H9 (cell line): ENCODE results near the gene TMSB15B. TPM values are rescaled to one million over a fixed set of nuclear protein-coding genes. Genes with fewer than 3 reads are reported as not detected.

Source experiments
- DNase-seq: peaks from one replicate; pipeline ENCODE4 v3.0.0-alpha.2; 2017
- H2AFZ ChIP-seq: one replicate; pipeline ENCODE4 v1.6.1; 2013; ENCODE audit warnings: mild to moderate bottlenecking, low read length, control low read depth, moderate library complexity
- H2AK5ac ChIP-seq: 2 replicates; pipeline ENCODE4 v1.6.1; 2013; ENCODE audit warnings: low read length, control low read depth, mixed read lengths; ENCODE audit not compliant: insufficient read length
- H2BK120ac ChIP-seq: one replicate; pipeline ENCODE4 v1.6.1; 2013; ENCODE audit warnings: low read depth, mild to moderate bottlenecking, low read length, control low read depth, inconsistent platforms; ENCODE audit not compliant: poor library complexity, severe bottlenecking
- H2BK12ac ChIP-seq: 2 replicates; pipeline ENCODE4 v1.6.1; 2013; ENCODE audit warnings: low read length, control low read depth, mixed read lengths, low read depth; ENCODE audit not compliant: insufficient read length
- H2BK15ac ChIP-seq: 2 replicates; pipeline ENCODE4 v1.6.1; 2013; ENCODE audit warnings: low read depth, low read length, control low read depth
- H2BK20ac ChIP-seq: one replicate; pipeline ENCODE4 v1.6.1; 2013; ENCODE audit warnings: low read depth, mild to moderate bottlenecking, low read length, control low read depth, inconsistent platforms; ENCODE audit not compliant: poor library complexity, severe bottlenecking
- H2BK5ac ChIP-seq: 2 replicates; pipeline ENCODE4 v1.6.1; 2013; ENCODE audit warnings: low read length, control low read depth, mixed read lengths; ENCODE audit not compliant: insufficient read length
- H3K14ac ChIP-seq: 2 replicates; pipeline ENCODE4 v1.6.1; 2013; ENCODE audit warnings: low read length, control low read depth; ENCODE audit not compliant: insufficient read depth
- H3K18ac ChIP-seq: 2 replicates; pipeline ENCODE4 v1.6.1; 2013; ENCODE audit warnings: low read depth, mild to moderate bottlenecking, mixed read lengths, low read length, control low read depth; ENCODE audit not compliant: insufficient read length
- H3K23ac ChIP-seq: 2 replicates; pipeline ENCODE4 v1.6.1; 2013; ENCODE audit warnings: low read length, control low read depth, mixed read lengths, low read depth; ENCODE audit not compliant: insufficient read length
- H3K23me2 ChIP-seq: 2 replicates; pipeline ENCODE4 v1.6.1; 2013; ENCODE audit warnings: low read depth, mild to moderate bottlenecking, mixed read lengths, low read length, control low read depth; ENCODE audit not compliant: insufficient read length, poor library complexity, severe bottlenecking
- H3K27ac ChIP-seq: 2 replicates; pipeline ENCODE4 v1.5.1; 2013; ENCODE audit warnings: low read length, control low read depth, mixed read lengths, low read depth; ENCODE audit not compliant: insufficient read length
- H3K27me3 ChIP-seq: 2 replicates; pipeline ENCODE4 v1.6.1; 2013; ENCODE audit warnings: low read length, control low read depth, inconsistent platforms; ENCODE audit not compliant: insufficient read depth
- H3K4ac ChIP-seq: 2 replicates; pipeline ENCODE4 v1.6.1; 2013; ENCODE audit warnings: low read depth, mild to moderate bottlenecking, control low read depth, inconsistent platforms, low read length, moderate library complexity
- H3K4me1 ChIP-seq: 2 replicates; pipeline ENCODE4 v1.6.1; 2013; ENCODE audit warnings: low read length, control low read depth, inconsistent platforms; ENCODE audit not compliant: insufficient read depth
- H3K4me2 ChIP-seq: 2 replicates; pipeline ENCODE4 v1.6.1; 2013; ENCODE audit warnings: low read length, control low read depth, mixed read lengths; ENCODE audit not compliant: insufficient read length, insufficient read depth
- H3K56ac ChIP-seq: 2 replicates; pipeline ENCODE4 v1.6.1; 2013; ENCODE audit warnings: low read depth, mild to moderate bottlenecking, mixed read lengths, low read length, control low read depth; ENCODE audit not compliant: insufficient read length
- H3K79me1 ChIP-seq: 2 replicates; pipeline ENCODE4 v1.6.1; 2013; ENCODE audit warnings: low read depth, mild to moderate bottlenecking, moderate library complexity, low read length, control low read depth, inconsistent platforms; ENCODE audit not compliant: insufficient read depth, poor library complexity, severe bottlenecking
- H3K79me2 ChIP-seq: 2 replicates; pipeline ENCODE4 v1.6.1; 2013; ENCODE audit warnings: low read length, control low read depth, inconsistent platforms; ENCODE audit not compliant: insufficient read depth
- H3K9ac ChIP-seq: 2 replicates; pipeline ENCODE4 v1.6.1; 2013; ENCODE audit warnings: low read length, control low read depth, mixed read lengths; ENCODE audit not compliant: insufficient read length; ENCODE audit errors: extremely low read depth
- H3K9me3 ChIP-seq: one replicate; pipeline ENCODE4 v1.6.1; 2013; ENCODE audit warnings: low read depth, low read length, inconsistent platforms; ENCODE audit not compliant: control insufficient read depth
- H3T11ph ChIP-seq: one replicate; pipeline ENCODE4 v1.6.1; 2013; ENCODE audit warnings: mild to moderate bottlenecking, low read length, control low read depth, inconsistent platforms
- H4K20me1 ChIP-seq: one replicate; pipeline ENCODE4 v1.6.1; 2013; ENCODE audit not compliant: control insufficient read depth, insufficient read length, insufficient read depth
- H4K5ac ChIP-seq: 2 replicates; pipeline ENCODE4 v1.6.1; 2013; ENCODE audit warnings: low read depth, mild to moderate bottlenecking, mixed read lengths, low read length, control low read depth; ENCODE audit not compliant: insufficient read length
- H4K8ac ChIP-seq: replicated peaks from 2 replicates; pipeline ENCODE4 v1.6.1; 2013; ENCODE audit warnings: low read length, control low read depth, mixed read lengths, low read depth; ENCODE audit not compliant: insufficient read length
- H4K91ac ChIP-seq: 2 replicates; pipeline ENCODE4 v1.6.1; 2013; ENCODE audit warnings: low read depth, mild to moderate bottlenecking, moderate library complexity, mixed read lengths, low read length, control low read depth; ENCODE audit not compliant: insufficient read length
- H3K27ac Mint-ChIP-seq, 3 experiments: 2 replicates in 2 of 3; 3 replicates in 1 of 3; pipeline ENCODE4 v1.8.0; 2020 to 2021; ENCODE audit warnings: mixed read lengths in 3 of 3, mild to moderate bottlenecking in 1 of 3, moderate library complexity in 1 of 3
- H3K27me3 Mint-ChIP-seq: 2 replicates; pipeline ENCODE4 v1.8.0; 2021; ENCODE audit warnings: low read depth, mild to moderate bottlenecking, moderate library complexity, mixed read lengths
- H3K36me3 Mint-ChIP-seq, 3 experiments: 2 replicates in 2 of 3; 3 replicates in 1 of 3; pipeline ENCODE4 v1.8.0; 2020 to 2021; ENCODE audit warnings: low read depth in 3 of 3, mixed read lengths in 3 of 3; ENCODE audit not compliant: insufficient read depth in 1 of 3
- H3K4me1 Mint-ChIP-seq, 2 experiments: 2 replicates each; pipeline ENCODE4 v1.8.0; 2020; ENCODE audit warnings: mixed read lengths in 2 of 2
- H3K4me3 Mint-ChIP-seq, 2 experiments: 2 replicates in 1 of 2; 3 replicates in 1 of 2; pipeline ENCODE4 v1.8.0; 2020 to 2021; ENCODE audit warnings: mild to moderate bottlenecking in 2 of 2, mixed read lengths in 2 of 2, moderate library complexity in 1 of 2
- H3K9me3 Mint-ChIP-seq, 2 experiments: 2 replicates in 1 of 2; 3 replicates in 1 of 2; pipeline ENCODE4 v1.8.0; 2020; ENCODE audit warnings: mild to moderate bottlenecking in 2 of 2, mixed read lengths in 2 of 2, moderate library complexity in 1 of 2
- WGBS: extraction: QIAGEN DNeasy Blood & Tissue Kit; methylation state at CpG from one replicate; pipeline ENCODE4 v1.1.7; 2013; ENCODE audit warnings: missing lambda C conversion rate, low lambda C conversion rate, mixed read lengths; ENCODE audit not compliant: insufficient read length; ENCODE audit errors: extremely low coverage; 5-methylcytosine and 5-hydroxymethylcytosine counted together
- total RNA-seq: library from RNA; stranded (reverse); gene quantifications from 2 replicates; pipeline ENCODE4 v1.2.1, GENCODE V29; 2021
- TF ChIP-seq, protein P1 (sequence below): fragments of 200-600 bp; sonication (generic); conservative IDR thresholded peaks from 3 replicates; pipeline ENCODE4 v1.8.0; 2021; ENCODE audit warnings: antibody characterized with exemption, mild to moderate bottlenecking

The TMSB15B gene
- total RNA-seq, 1 experiment from 2014 or later, result 9.6 TPM

DNA sequence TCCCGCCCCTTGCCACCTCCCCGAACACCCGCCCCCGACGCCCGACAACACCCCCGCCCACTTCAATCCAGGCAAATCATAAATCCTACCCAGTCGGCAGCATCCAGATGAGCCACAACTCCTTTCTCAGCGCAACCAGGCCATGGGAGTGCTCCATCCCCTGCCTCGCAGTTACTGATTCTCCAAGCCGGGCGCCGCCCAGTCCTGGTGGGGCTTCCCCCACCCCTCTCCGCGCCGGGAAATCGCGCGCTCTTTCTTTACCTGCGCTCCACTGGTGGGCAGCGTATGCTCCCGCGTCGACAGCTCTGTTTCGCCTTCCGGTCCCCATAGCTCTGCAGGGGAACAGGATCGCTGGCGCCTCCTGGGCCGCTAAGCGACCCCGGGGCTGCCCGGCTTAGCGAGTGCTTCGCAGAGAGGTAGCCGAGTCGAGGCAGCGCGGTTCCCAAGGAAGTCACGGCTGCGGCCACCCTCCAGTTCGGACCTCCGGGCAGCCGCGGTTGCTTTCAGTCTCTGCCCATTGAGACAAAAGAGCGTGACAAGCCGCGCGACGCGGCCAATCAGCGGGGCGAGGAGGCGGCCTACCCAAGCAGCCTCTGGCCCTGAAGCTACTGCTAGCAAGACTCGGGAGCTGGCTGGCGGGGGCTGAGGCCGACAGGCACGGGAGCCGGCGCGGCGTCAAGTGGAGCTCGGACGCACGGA lies 43.7 kb upstream of the TMSB15B start:
- Histone ChIP-seq H4K8ac (no peak overlapping the region), H3K79me2 (no peaks in the 10 kb centered on the region; the same call in 1 of the 2 replicates), H3K79me1 (no peaks in the 10 kb centered on the region), H2BK15ac (no peak overlapping the region), H2BK20ac (no peak overlapping the region), H2AFZ (no peak overlapping the region), H2BK5ac (no peak overlapping the region), H3K23me2 (peaks cover 9% of the 10 kb centered on the region), H3K18ac (peak overlapping the region; percentile 56), H4K20me1 (no peaks in the 10 kb centered on the region), H2BK120ac (no peak overlapping the region), H2AK5ac (no peak overlapping the region), H4K5ac (no peak overlapping the region), H3T11ph (no peak overlapping the region), H3K14ac (peak overlapping the region; percentile 7; the same call in 1 of the 2 replicates), H3K9me3 (peaks cover 5% of the 10 kb centered on the region), H3K56ac (no peak overlapping the region), H4K91ac (no peak overlapping the region), H3K27me3 (no peaks in the 10 kb centered on the region; the same call in 1 of the 2 replicates), H3K4ac (no peak overlapping the region), H3K23ac (no peak overlapping the region), H3K27ac (no peak overlapping the region), H3K4me1 (no peaks in the 10 kb centered on the region; the same call in 1 of the 2 replicates), H3K9ac (peak overlapping the region; percentile 70), H3K4me2 (peak overlapping the region; percentile 89), H2BK12ac (no peak overlapping the region)
- TF ChIP-seq, protein P1, sequence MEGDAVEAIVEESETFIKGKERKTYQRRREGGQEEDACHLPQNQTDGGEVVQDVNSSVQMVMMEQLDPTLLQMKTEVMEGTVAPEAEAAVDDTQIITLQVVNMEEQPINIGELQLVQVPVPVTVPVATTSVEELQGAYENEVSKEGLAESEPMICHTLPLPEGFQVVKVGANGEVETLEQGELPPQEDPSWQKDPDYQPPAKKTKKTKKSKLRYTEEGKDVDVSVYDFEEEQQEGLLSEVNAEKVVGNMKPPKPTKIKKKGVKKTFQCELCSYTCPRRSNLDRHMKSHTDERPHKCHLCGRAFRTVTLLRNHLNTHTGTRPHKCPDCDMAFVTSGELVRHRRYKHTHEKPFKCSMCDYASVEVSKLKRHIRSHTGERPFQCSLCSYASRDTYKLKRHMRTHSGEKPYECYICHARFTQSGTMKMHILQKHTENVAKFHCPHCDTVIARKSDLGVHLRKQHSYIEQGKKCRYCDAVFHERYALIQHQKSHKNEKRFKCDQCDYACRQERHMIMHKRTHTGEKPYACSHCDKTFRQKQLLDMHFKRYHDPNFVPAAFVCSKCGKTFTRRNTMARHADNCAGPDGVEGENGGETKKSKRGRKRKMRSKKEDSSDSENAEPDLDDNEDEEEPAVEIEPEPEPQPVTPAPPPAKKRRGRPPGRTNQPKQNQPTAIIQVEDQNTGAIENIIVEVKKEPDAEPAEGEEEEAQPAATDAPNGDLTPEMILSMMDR, result no peak
- peaks cover 6 to 9% of the 10 kb centered on the region in 2 experiments for H3K4me1 Mint-ChIP-seq
- peak overlapping the region; percentile 75 to 94 for H3K4me3 Mint-ChIP-seq
- H3K36me3 Mint-ChIP-seq, result peaks cover 0 to 4% (median 0%) of the 10 kb centered on the region in 3 experiments; a peak in 3 of 7 replicates
- DNase-seq, result peak; percentile 86
- H3K27me3 Mint-ChIP-seq, result 0 out of 2 replicates have a peak, but pooled peaks cover 1% of the 10 kb centered on the region
- H3K27ac Mint-ChIP-seq, result peak overlapping the region in 2 of 3 experiments; percentile 62 to 86; a peak in 3 of 7 replicates
- no CpG with 5 or more reads among the region's 64 CpGs for WGBS
- H3K9me3 Mint-ChIP-seq, result peaks cover 0 to 50% of the 10 kb centered on the region in 2 experiments; a peak in 2 of 5 replicates
